T47D (cell line): ENCODE results near the gene ANKRD34C.

Experiments used
- DNase-seq, 2 experiments: peaks; one replicate each; pipeline versions ENCODE4 v3.0.0 to v3.0.0-alpha.2; 2011 to 2012; ENCODE audit warnings: low read depth in 1 of 2, low spot score in 1 of 2
- JUND ChIP-seq: IDR thresholded peaks from 2 replicates; pipeline ENCODE4 v1.6.1; 2012; ENCODE audit warnings: low read depth
- in situ Hi-C: cut with HindIII; loops from 2 replicates; pipeline ENCODE4 v1.10.0; 2016; ENCODE audit warnings: low sequenced_read_pairs, low pct_unique_long_range_greater_than_20kb

ANKRD34C gene

GRCh38 chr15:79292011-79292410, 9.5 kb downstream of the ANKRD34C start:
- DNase-seq = no peak
- TF ChIP-seq JUND = no peak
- in situ Hi-C loops = no loop called here

- DNase-seq = no peak
- TF ChIP-seq JUND = no peak
- in situ Hi-C loops = no loop called here
These were observed 11.6 kb downstream of the ANKRD34C start for GRCh38 chr15:79294075-79294474.

- no peak for TF ChIP-seq JUND
- peak in 1 of 2 experiments; percentile 55 for DNase-seq
- in situ Hi-C loops = no loop called here
These were observed 14.1 kb downstream of the ANKRD34C start for GRCh38 chr15:79296583-79296982.

GRCh38 chr15:79299126-79299840, 16.8 kb downstream of the ANKRD34C start:
- in situ Hi-C loops = no loop called here
- no peak for TF ChIP-seq JUND
- no peak for DNase-seq

- no peak for TF ChIP-seq JUND
- in situ Hi-C loops = no loop called here
These were observed 17.3 kb downstream of the ANKRD34C start for GRCh38 chr15:79299841-79300235.

GRCh38 chr15:79307251-79307650, 24.7 kb downstream of the ANKRD34C start:
- TF ChIP-seq JUND = no peak
- in situ Hi-C loops = no loop called here
- DNase-seq = no peak

More at GRCh38 chr15:79299841-79300235, 17.3 kb downstream of the ANKRD34C start:
- no peak for DNase-seq

GRCh38 chr15:79308874-79309273, 26.4 kb downstream of the ANKRD34C start:
- DNase-seq = no peak
- in situ Hi-C loops = no loop called here
- TF ChIP-seq JUND = no peak

GRCh38 chr15:79310612-79310984, 28.1 kb downstream of the ANKRD34C start:
- TF ChIP-seq JUND = no peak
- in situ Hi-C loops = no loop called here
- peak; percentile 31 to 56 for DNase-seq

- TF ChIP-seq JUND = no peak
- peak; percentile 92 to 93 for DNase-seq
- in situ Hi-C loops = no loop called here
These were observed 28.7 kb downstream of the ANKRD34C start, which contains the start of gene TMED3 for GRCh38 chr15:79310985-79311900. TSS of gene TMED3 (plus strand) at chr15:79311112. CDS start at chr15:79311250, 138 bp downstream.

GRCh38 chr15:79311901-79312553, 29.5 kb downstream of the ANKRD34C start:
- peak; percentile 33 to 83 for DNase-seq
- TF ChIP-seq JUND = no peak
- in situ Hi-C loops = no loop called here

GRCh38 chr15:79314186-79314585, 31.7 kb downstream of the ANKRD34C start:
- no peak for DNase-seq
- no peak for TF ChIP-seq JUND
- in situ Hi-C loops = no loop called here

GRCh38 chr15:79314811-79315210, 32.3 kb downstream of the ANKRD34C start:
- in situ Hi-C loops = no loop called here
- 0 out of 2 replicates have a peak, but pooled peaks have one; percentile 11 for TF ChIP-seq JUND
- DNase-seq = peak; percentile 30 to 91
